ENCODE measurements around the gene HCN1. TPM values are rescaled to one million over a fixed set of nuclear protein-coding genes. Genes with fewer than 3 reads are reported as not detected.
"Not testable (repeated sequence)": the region's sequence is repeated elsewhere in the genome, so short reads cannot be mapped to it uniquely, and the experiment has no call there.

Gene HCN1
- total RNA-seq, 8 experiments from 2014 or later, result 0.10 to 0.93 (median 0.54) TPM; not detected in 1

DNA sequence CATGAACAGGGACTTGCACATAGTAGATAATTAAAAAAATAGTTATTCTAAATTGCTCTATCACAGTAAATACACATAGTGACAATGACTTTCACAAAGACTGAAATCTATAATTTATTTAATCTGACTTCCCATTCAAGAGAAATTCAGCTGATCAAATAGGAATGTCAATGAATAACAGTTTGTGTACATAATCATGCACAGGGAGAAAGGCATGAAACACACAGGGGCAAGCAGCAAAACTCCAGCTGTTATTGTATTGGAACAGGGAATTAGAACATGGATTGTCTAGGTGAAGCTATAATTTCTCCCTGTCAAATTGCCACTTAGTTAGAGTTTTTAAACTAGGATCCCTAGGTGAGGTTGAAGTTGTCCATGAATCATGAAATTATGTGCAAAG is 99.9 kb downstream of the HCN1 start:
- H3K27ac ChIP-seq, result no peak overlapping the region
- ATAC-seq (replicated peaks in 6 of 8), result no peak
- no peak overlapping the region for H3K4me3 ChIP-seq
- no peaks in the 10 kb centered on the region for H3K4me1 ChIP-seq (replicated peaks in 1 of 2)
- in situ Hi-C loops (cut with MboI; ENCODE audit: low pct_unique_long_range_greater_than_20kb in 2 of 9, low sequenced_read_pairs in 9 of 9, unreplicated experiment in 9 of 9), result no loop called here

DNA sequence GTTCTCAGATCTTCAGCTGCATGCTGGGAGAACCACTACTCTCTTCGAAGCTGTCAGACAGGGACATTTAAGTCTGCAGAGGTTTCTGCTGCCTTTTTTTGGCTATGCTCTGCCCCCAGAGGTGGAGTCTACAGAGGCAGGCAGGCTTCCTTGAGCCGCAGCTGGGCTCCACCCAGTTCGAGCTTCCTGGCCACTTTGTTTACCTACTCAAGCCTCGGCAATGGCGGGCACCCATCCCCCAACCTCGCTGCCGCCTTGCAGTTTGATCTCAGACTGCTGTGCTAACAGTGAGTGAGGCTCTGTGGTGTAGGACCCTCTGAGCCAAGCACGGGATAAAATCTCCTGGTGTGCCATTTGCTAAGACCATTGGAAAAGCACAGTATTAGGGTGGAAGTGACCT is 110.2 kb downstream of the HCN1 start:
- H3K4me3 ChIP-seq; ATAC-seq (replicated peaks in 6 of 8); in situ Hi-C loops (cut with MboI; ENCODE audit: low pct_unique_long_range_greater_than_20kb in 2 of 9, low sequenced_read_pairs in 9 of 9, unreplicated experiment in 9 of 9); H3K4me1 ChIP-seq (replicated peaks in 1 of 2); H3K27ac ChIP-seq: not testable (repeated sequence)
- WGBS, 10 experiments, result 0 to 100% (median 77%) methylated on average over 1 to 7 of the region's 8 CpGs; no CpG with 5 or more reads in 4 of the 10 experiments

DNA sequence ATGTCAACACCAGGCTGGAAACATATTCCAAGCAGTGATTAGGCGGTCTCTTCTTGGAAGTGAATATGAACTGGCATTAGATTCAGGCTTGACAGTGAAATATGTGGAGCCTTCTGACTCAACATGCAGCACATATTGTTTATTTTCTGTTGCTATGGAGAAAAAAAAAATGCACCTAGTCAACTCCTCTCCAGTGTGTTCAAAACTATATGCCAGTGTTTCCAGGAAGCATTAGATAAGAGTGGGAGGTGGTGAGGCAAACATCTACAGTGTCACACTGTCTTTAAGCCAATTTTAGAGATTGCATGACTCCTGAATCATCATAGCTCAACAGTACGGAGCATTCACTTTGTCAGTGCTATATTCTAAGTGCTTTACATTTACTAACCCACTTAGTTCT is 117.9 kb downstream of the HCN1 start:
- 13 to 100% (median 60%) methylated on average over 1 to 2 of the region's 2 CpGs; no CpG with 5 or more reads in 1 of the 10 experiments for WGBS, 10 experiments
- peak in 6 of 8 experiments; percentile 50 to 99 (median 96) for ATAC-seq (replicated peaks in 6 of 8)
- no peak overlapping the region for H3K27ac ChIP-seq
- no peak overlapping the region for H3K4me3 ChIP-seq
- H3K4me1 ChIP-seq (replicated peaks in 1 of 2), result peaks cover 0 to 3% of the 10 kb centered on the region in 2 donors
- in situ Hi-C loops (cut with MboI; ENCODE audit: low pct_unique_long_range_greater_than_20kb in 2 of 9, low sequenced_read_pairs in 9 of 9, unreplicated experiment in 9 of 9), result no loop called here

DNA sequence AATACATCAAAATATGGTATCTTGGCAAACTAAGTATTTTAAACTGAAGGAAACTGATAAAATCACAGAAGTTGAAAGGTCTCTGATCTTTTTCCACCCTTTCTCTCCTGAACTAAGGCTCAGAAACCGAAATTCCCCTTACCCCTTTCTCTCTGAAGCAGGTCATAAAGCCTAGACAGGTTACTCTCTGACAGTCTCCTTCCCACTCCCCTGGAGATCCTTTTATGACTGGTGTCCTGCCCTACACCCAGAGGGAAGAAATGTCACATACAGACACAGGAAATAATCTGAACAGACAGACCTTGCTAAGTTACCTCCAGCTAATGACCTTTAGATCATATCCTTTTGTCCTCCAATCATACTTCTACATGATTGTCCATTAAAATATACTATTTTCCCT is 127.4 kb downstream of the HCN1 start:
- H3K4me3 ChIP-seq, result no peak overlapping the region
- H3K4me1 ChIP-seq (replicated peaks in 1 of 2), result peaks cover 0 to 2% of the 10 kb centered on the region in 2 donors
- in situ Hi-C loops (cut with MboI; ENCODE audit: low pct_unique_long_range_greater_than_20kb in 2 of 9, low sequenced_read_pairs in 9 of 9, unreplicated experiment in 9 of 9), result no loop called here
- 0 to 29% (median 0%) methylated on average over 1 of the region's 1 CpG; no CpG with 5 or more reads in 3 of the 10 experiments for WGBS, 10 experiments
- H3K27ac ChIP-seq, result no peak overlapping the region
- no peak for ATAC-seq (replicated peaks in 6 of 8)

DNA sequence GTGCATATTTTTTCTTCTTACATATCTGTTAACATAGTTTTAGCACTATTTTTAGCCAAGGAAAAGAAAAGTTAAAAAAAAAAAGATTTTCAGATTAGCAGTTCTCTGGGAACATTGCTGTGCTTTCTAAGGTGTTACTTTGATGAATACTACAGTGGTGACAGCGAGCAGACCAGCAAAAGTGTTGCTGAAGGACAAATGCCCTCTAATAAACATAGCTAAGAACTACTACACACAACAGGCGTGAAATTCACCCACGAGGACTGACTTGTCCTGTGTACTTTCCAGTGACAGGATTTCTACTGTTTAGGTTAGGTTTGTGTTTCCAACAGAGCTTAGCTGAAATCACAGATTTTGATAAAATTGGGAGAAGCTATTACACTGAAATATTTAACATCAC is 153.8 kb downstream of the HCN1 start:
- Histone ChIP-seq H3K4me1 (replicated peaks in 1 of 2) (no peaks in the 10 kb centered on the region), H3K27ac (no peak overlapping the region), H3K4me3 (no peak overlapping the region)
- in situ Hi-C loops (cut with MboI; ENCODE audit: low pct_unique_long_range_greater_than_20kb in 2 of 9, low sequenced_read_pairs in 9 of 9, unreplicated experiment in 9 of 9), result no loop called here
- no peak for ATAC-seq (replicated peaks in 6 of 8)
- 0 to 90% (median 76%) methylated on average over 1 to 3 of the region's 3 CpGs; no CpG with 5 or more reads in 1 of the 10 experiments for WGBS, 10 experiments

DNA sequence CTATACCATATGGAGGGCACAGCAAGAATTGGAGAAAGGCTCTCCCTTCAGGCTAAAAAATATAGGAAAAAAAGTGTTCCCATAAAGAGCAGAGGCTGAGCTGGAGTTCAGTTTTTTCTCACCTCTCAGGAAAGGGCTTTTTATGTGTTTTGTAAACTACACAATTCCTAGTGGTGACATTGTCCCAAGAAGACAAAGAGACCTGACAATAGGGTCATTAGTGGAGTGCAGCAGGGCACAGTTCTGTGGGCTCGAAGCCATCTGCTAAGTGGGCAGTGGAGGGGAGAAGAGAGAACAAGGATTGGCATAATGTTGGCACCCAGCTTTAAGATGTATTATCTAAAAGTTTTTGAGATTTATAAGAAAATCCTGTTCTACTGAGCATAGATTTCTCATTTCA is 162.5 kb downstream of the HCN1 start:
- 0 to 60% (median 17%) methylated on average over 1 of the region's 1 CpG; no CpG with 5 or more reads in 5 of the 10 experiments for WGBS, 10 experiments
- in situ Hi-C loops (cut with MboI; ENCODE audit: low pct_unique_long_range_greater_than_20kb in 2 of 9, low sequenced_read_pairs in 9 of 9, unreplicated experiment in 9 of 9), result no loop called here
- ATAC-seq (replicated peaks in 6 of 8), result peak in 1 of 8 experiments; percentile 10

DNA sequence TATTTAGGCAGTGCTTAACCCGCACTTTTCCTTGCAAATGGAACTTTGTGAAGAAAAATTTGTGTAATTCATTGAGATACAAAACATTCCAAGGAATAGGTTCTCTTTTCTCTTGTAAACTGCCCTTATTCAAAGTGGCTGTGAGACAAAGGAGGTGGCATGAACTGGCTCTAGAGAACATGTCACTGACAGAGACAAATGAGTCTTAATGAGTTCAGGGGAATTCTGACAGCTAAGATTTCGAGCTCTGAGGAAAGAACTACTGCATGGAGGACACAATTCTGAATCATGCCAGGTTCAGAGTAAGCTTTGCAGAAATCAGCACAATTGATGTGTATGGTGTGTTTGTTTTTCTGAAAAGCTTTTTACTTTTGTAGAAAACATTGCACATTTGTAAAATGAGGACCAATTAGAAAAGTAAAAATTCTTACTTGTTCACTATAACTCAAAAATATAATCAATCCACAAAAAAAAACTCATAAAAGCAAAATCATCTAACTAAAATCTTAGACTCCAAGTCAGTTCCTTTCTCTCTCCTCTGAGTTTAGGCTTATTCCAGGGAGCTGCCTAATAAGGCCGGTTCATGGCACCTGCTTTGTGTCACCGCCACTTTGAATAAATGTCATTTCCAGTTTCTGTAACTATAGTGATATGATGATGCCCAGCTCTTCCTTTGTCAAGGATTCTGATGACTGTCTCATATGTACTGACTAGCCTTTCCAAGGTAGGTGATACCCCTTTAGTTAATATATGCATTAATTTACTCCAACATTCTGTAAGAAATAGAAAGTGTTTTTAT is 163.2 kb downstream of the HCN1 start:
- Histone ChIP-seq H3K4me3 (no peak overlapping the region), H3K4me1 (replicated peaks in 1 of 2) (peaks cover 0 to 6% of the 10 kb centered on the region in 2 donors), H3K27ac (no peak overlapping the region)
- ATAC-seq (replicated peaks in 6 of 8), result peak in 5 of 8 experiments; percentile 58 to 84 (median 74)
- WGBS, 10 experiments, result 0 to 81% (median 17%) methylated on average over 1 to 4 of the region's 4 CpGs
- in situ Hi-C loops (cut with MboI; ENCODE audit: low pct_unique_long_range_greater_than_20kb in 2 of 9, low sequenced_read_pairs in 9 of 9, unreplicated experiment in 9 of 9), result no loop called here

More for the DNA sequence above, 162.5 kb downstream of the HCN1 start:
- Histone ChIP-seq H3K4me1 (replicated peaks in 1 of 2) (peaks cover 0 to 6% of the 10 kb centered on the region in 2 donors), H3K4me3 (no peak overlapping the region), H3K27ac (no peak overlapping the region)

DNA sequence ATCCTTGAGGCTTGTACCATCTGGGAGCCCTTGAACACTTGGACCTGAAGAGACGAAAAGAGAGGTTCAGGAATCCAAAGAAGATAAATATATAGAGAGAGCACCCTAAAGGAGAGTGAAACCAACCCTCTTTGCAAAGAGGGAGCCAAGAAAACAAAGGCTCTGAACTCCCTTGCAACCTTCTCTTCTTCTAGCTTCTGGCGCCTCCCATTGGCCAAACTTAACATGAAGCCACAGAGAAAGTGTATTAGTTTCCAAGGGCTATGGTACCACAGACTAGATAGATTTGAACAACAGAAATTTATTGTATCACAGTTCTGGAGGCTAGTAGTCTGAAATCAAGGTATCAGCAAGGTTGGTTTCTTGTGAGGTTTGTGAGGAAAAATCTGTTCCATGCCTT is 175.1 kb downstream of the HCN1 start:
- WGBS, 10 experiments, result 0 to 80% (median 20%) methylated on average over 1 to 2 of the region's 2 CpGs; no CpG with 5 or more reads in 1 of the 10 experiments
- H3K4me3 ChIP-seq, result no peak overlapping the region
- peak in 5 of 8 experiments; percentile 20 to 81 (median 50) for ATAC-seq (replicated peaks in 6 of 8)
- no peaks in the 10 kb centered on the region for H3K4me1 ChIP-seq (replicated peaks in 1 of 2)
- in situ Hi-C loops (cut with MboI; ENCODE audit: low pct_unique_long_range_greater_than_20kb in 2 of 9, low sequenced_read_pairs in 9 of 9, unreplicated experiment in 9 of 9), result no loop called here
- no peak overlapping the region for H3K27ac ChIP-seq

DNA sequence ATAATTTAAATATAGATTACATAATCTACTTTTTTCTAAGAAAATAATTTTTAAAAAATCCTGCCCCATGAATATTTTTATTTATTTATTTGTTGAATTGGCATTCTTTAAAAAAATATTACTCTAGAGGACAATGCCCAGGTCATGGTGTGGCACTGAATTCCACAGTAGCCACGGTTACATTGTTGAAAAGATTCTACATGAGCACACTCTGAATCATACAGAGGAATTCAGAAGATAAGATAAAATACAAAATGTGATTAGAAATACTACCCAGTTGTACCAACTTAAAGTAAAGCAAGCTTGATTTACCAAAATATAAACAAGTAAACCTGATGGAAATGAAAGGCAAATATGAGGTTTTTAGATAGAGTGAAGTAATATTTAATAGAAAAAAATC is 183.7 kb downstream of the HCN1 start:
- in situ Hi-C loops (cut with MboI; ENCODE audit: low pct_unique_long_range_greater_than_20kb in 2 of 9, low sequenced_read_pairs in 9 of 9, unreplicated experiment in 9 of 9), result no loop called here
- Histone ChIP-seq H3K27ac (no peak overlapping the region), H3K4me3 (no peak overlapping the region), H3K4me1 (replicated peaks in 1 of 2) (no peaks in the 10 kb centered on the region)
- no peak for ATAC-seq (replicated peaks in 6 of 8)
- WGBS, 10 experiments, result 0 to 100% (median 80%) methylated on average over 1 of the region's 1 CpG; no CpG with 5 or more reads in 1 of the 10 experiments

DNA sequence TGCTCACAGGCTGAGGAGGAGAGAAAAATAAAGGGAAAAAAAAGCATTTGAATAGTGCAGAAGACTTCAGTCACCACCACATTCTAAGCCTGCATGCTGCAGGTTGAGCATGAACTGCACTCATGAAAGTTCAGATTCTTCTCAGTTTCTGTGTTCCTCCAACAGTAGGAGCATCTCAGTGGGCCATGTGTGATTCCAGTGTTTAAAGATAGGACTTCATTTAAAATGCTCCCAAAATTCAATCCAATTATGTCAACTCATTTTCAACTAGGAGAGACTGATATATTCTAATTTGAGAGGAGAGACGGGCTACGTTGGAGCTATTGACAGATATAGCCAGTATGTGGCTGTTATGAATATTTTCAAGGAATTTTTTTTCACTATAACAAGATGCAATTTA is 186.8 kb downstream of the HCN1 start:
- 0 to 100% (median 86%) methylated on average over 1 to 2 of the region's 2 CpGs; no CpG with 5 or more reads in 3 of the 10 experiments for WGBS, 10 experiments
- H3K4me1 ChIP-seq (replicated peaks in 1 of 2), result no peaks in the 10 kb centered on the region
- in situ Hi-C loops (cut with MboI; ENCODE audit: low pct_unique_long_range_greater_than_20kb in 2 of 9, low sequenced_read_pairs in 9 of 9, unreplicated experiment in 9 of 9), result no loop called here
- H3K27ac ChIP-seq, result no peak overlapping the region
- H3K4me3 ChIP-seq, result no peak overlapping the region
- no peak for ATAC-seq (replicated peaks in 6 of 8)

DNA sequence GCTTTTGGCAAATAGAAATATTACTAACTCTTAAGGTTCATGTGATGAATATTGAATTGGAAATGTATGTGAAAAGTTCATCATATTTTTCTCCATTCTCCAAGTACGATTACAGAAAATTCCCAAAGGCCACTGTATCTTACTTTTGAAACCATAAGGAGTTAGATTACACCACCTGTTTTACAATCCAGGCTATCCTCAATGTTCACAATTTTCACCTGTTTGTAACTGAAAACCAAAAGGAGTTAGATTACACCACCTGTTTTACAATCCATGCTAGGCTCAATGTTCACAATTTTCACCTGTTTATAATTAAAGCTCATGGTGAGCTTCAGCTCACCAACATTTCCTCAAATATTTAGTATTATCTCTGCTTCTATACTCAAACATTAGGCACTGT is 188.0 kb downstream of the HCN1 start:
- Histone ChIP-seq H3K4me3 (no peak overlapping the region), H3K27ac (no peak overlapping the region), H3K4me1 (replicated peaks in 1 of 2) (no peaks in the 10 kb centered on the region)
- in situ Hi-C loops (cut with MboI; ENCODE audit: low pct_unique_long_range_greater_than_20kb in 2 of 9, low sequenced_read_pairs in 9 of 9, unreplicated experiment in 9 of 9), result no loop called here
- no peak for ATAC-seq (replicated peaks in 6 of 8)
- WGBS, 10 experiments, result 0 to 100% (median 84%) methylated on average over 1 of the region's 1 CpG; no CpG with 5 or more reads in 2 of the 10 experiments

DNA sequence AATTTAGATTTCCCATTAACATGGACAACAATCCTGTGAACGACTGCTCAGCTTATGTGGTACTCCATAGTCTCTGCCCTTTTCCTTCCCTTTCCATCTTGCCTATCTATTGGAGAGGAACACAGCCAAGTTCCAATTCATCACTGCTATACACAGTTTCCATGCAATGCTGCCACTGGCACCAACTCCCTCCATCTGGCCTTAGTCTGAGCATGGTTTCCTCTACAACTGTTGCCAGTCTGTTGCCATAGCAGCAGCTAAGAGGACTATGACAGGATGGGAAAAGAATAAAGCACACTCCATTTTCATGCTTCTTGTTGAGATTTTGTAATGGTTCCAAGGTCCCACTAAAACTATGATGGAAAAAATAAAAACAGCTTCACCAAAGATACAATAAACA is 189.0 kb downstream of the HCN1 start:
- 0 to 60% (median 22%) methylated on average over 1 of the region's 1 CpG; no CpG with 5 or more reads in 3 of the 10 experiments for WGBS, 10 experiments
- Histone ChIP-seq H3K4me3 (no peak overlapping the region), H3K4me1 (replicated peaks in 1 of 2) (no peaks in the 10 kb centered on the region), H3K27ac (no peak overlapping the region)
- ATAC-seq (replicated peaks in 6 of 8), result peak in 5 of 8 experiments; percentile 70 to 100 (median 97)
- in situ Hi-C loops (cut with MboI; ENCODE audit: low pct_unique_long_range_greater_than_20kb in 2 of 9, low sequenced_read_pairs in 9 of 9, unreplicated experiment in 9 of 9), result no loop called here

DNA sequence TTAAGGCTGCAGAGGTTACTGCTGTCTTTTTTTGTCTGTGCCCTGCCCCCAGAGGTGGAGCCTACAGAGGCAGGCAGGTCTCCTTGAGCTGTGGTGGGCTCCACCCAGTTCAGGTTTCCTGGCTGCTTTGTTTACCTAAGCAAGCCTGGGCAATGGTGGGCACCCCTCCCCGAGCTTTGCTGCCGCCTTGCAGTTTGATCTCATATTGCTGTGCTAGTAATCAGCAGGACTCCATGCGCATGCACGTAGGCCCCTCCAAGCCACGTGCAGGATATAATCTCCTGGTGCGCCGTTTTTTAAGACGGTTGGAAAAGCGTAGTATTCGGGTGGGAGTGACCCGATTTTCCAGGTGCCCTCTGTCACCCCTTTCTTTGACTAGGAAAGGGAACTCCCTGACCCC is 197.2 kb downstream of the HCN1 start:
- ATAC-seq (replicated peaks in 6 of 8); H3K4me3 ChIP-seq; in situ Hi-C loops (cut with MboI; ENCODE audit: low pct_unique_long_range_greater_than_20kb in 2 of 9, low sequenced_read_pairs in 9 of 9, unreplicated experiment in 9 of 9); H3K27ac ChIP-seq; H3K4me1 ChIP-seq (replicated peaks in 1 of 2): not testable (repeated sequence)
- 60 to 98% (median 93%) methylated on average over 1 to 8 of the region's 11 CpGs; no CpG with 5 or more reads in 7 of the 10 experiments for WGBS, 10 experiments

DNA sequence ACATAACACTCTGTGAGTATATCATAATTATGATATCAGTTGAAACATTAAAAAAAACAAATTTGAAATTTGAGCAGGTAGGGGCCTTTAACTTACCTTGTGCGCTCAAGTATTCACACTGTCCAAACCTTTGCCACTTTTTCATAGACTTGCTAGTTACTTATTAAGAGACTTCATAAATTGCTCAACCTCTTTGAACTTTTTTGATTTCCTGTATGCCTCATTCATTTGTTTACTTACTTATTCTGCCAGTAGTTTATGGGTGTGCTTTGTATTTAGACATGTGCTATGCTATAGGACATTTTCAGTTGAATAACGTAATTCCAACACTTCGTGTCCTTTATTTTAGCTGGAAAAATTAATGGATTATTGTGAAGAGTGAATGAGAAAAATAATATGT is 204.8 kb downstream of the HCN1 start:
- WGBS, 10 experiments, result 6 to 100% (median 89%) methylated on average over 1 to 3 of the region's 3 CpGs; no CpG with 5 or more reads in 2 of the 10 experiments
- no peaks in the 10 kb centered on the region for H3K4me1 ChIP-seq (replicated peaks in 1 of 2)
- H3K27ac ChIP-seq, result no peak overlapping the region
- no peak for ATAC-seq (replicated peaks in 6 of 8)
- no peak overlapping the region for H3K4me3 ChIP-seq
- in situ Hi-C loops (cut with MboI; ENCODE audit: low pct_unique_long_range_greater_than_20kb in 2 of 9, low sequenced_read_pairs in 9 of 9, unreplicated experiment in 9 of 9), result no loop called here
